OCI-LY3 (cell line): Measurements from ENCODE around the gene PPM1B.

ENCODE experiments used
- CTCF ChIP-seq: fragments of 200-600, 300-600 bp; sonication (generic); IDR thresholded peaks from 2 replicates; pipeline ENCODE4 v1.5.1; 2014; ENCODE audit warnings: antibody characterized with exemption, low read length, low read depth
- EZH2phosphoT487 ChIP-seq: fragments of 200-600 bp; shearing (Covaris generic); IDR thresholded peaks from 2 replicates; pipeline ENCODE4 v1.6.1; 2018; ENCODE audit warnings: antibody characterized with exemption, mixed run types, low read depth

GRCh38 chr2:44189104-44189503, 20.4 kb downstream of the PPM1B start:
- TF ChIP-seq EZH2phosphoT487 (no peak), CTCF (no peak)
